Right atrium auricular region (tissue), 2 donors: ENCODE measurements around the gene TBKBP1. TPM values are rescaled to one million over a fixed set of nuclear protein-coding genes. Genes with fewer than 3 reads are reported as not detected.

Experiments
- DNase-seq: peaks from one replicate; pipeline ENCODE4 v3.0.0-alpha.2; 2019; ENCODE audit warnings: low spot score
- H3K27ac ChIP-seq, 2 donors: fragments of 200-600 bp; sonication (generic); 1 replicate in 1 of 2; 2 replicates in 1 of 2; pipeline ENCODE4 v1.5.1; 2016 to 2019
- H3K27me3 ChIP-seq, 2 donors: fragments of 200-600 bp; sonication (generic); one replicate each; pipeline versions ENCODE4 v1.5.1 to v1.6.0; 2017 to 2019
- H3K36me3 ChIP-seq: fragments of 200-600 bp; sonication (generic); one replicate; pipeline ENCODE4 v1.5.1; 2016
- H3K4me1 ChIP-seq, 2 donors: fragments of 200-600 bp; sonication (generic); one replicate each; pipeline versions ENCODE4 v1.5.1 to v1.6.0; 2017 to 2019
- H3K4me3 ChIP-seq, 2 donors: fragments of 200-600 bp; sonication (generic); 1 replicate in 1 of 2; 2 replicates in 1 of 2; pipeline ENCODE4 v1.5.1; 2017 to 2019; ENCODE audit warnings: mild to moderate bottlenecking in 1 of 2, moderate library complexity in 1 of 2
- H3K9me3 ChIP-seq, 2 donors: fragments of 200-600 bp; sonication (generic); one replicate each; pipeline ENCODE4 v1.5.1; 2019
- total RNA-seq, 2 donors: library from RNA; depleted of rRNA; stranded (reverse); fragments of >200 nt; gene quantifications; one replicate each; pipeline ENCODE4 v1.1.0, GENCODE V29; 2016
- TF ChIP-seq, protein P1 (sequence below), 2 donors: fragments of 200-600 bp; sonication (generic); IDR thresholded peaks; one replicate each; pipeline ENCODE4 v1.5.1; 2019; ENCODE audit warnings: antibody characterized with exemption in 2 of 2

The TBKBP1 gene
- total RNA-seq, 2 donors from 2014 or later, result 10.9 to 13.7 TPM

- H3K27me3 ChIP-seq, result peaks cover 4 to 6% of the 10 kb centered on the region in 2 donors
- no peak for DNase-seq
- TF ChIP-seq, protein P1, sequence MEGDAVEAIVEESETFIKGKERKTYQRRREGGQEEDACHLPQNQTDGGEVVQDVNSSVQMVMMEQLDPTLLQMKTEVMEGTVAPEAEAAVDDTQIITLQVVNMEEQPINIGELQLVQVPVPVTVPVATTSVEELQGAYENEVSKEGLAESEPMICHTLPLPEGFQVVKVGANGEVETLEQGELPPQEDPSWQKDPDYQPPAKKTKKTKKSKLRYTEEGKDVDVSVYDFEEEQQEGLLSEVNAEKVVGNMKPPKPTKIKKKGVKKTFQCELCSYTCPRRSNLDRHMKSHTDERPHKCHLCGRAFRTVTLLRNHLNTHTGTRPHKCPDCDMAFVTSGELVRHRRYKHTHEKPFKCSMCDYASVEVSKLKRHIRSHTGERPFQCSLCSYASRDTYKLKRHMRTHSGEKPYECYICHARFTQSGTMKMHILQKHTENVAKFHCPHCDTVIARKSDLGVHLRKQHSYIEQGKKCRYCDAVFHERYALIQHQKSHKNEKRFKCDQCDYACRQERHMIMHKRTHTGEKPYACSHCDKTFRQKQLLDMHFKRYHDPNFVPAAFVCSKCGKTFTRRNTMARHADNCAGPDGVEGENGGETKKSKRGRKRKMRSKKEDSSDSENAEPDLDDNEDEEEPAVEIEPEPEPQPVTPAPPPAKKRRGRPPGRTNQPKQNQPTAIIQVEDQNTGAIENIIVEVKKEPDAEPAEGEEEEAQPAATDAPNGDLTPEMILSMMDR (IDR thresholded peaks at IDR 0.05), result no peak
Measured at GRCh38 chr17:47725446-47726111, 31.6 kb downstream of the TBKBP1 start.

GRCh38 chr17:47726796-47727703 is 33.1 kb downstream of the TBKBP1 start:
- DNase-seq, result no peak
- H3K4me1 ChIP-seq, result peaks cover 0 to 1% of the 10 kb centered on the region in 2 donors
- no peaks in the 10 kb centered on the region for H3K27me3 ChIP-seq
- no peaks in the 10 kb centered on the region for H3K9me3 ChIP-seq
- H3K4me3 ChIP-seq, result no peak overlapping the region
- TF ChIP-seq, protein P1 (IDR thresholded peaks at IDR 0.05), result no peak
- no peaks in the 10 kb centered on the region for H3K36me3 ChIP-seq
- no peak overlapping the region for H3K27ac ChIP-seq

More at GRCh38 chr17:47725446-47726111, 31.6 kb downstream of the TBKBP1 start:
- no peaks in the 10 kb centered on the region for H3K9me3 ChIP-seq
- peaks cover 0 to 13% of the 10 kb centered on the region in 2 donors for H3K4me1 ChIP-seq
- H3K27ac ChIP-seq, result no peak overlapping the region
- H3K36me3 ChIP-seq, result no peaks in the 10 kb centered on the region
- no peak overlapping the region for H3K4me3 ChIP-seq

DNA sequence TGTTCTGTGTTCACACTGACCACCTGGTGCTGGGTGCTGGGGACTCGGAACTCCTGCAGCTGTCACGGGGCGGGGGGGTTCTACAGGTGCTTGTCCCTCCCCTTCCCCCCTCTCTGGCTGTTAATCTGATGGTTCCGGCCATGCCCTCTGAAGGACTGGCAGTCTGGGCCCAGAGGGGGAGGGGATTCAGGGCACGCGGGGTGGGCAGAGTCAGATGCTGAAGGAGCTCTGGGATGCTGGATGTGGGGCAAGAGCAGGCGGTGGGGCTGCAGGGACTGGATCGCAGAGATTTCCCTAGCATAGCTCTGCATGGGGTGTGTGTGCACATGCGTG is 33.7 kb downstream of the TBKBP1 start:
- no peak overlapping the region for H3K4me3 ChIP-seq
- no peak for DNase-seq
- TF ChIP-seq, protein P1 (IDR thresholded peaks at IDR 0.05), result no peak
- H3K27me3 ChIP-seq, result peaks cover 0 to 5% of the 10 kb centered on the region in 2 donors
- no peaks in the 10 kb centered on the region for H3K9me3 ChIP-seq
- H3K27ac ChIP-seq, result no peak overlapping the region
- peaks cover 0 to 2% of the 10 kb centered on the region in 2 donors for H3K4me1 ChIP-seq
- H3K36me3 ChIP-seq, result no peaks in the 10 kb centered on the region

DNA sequence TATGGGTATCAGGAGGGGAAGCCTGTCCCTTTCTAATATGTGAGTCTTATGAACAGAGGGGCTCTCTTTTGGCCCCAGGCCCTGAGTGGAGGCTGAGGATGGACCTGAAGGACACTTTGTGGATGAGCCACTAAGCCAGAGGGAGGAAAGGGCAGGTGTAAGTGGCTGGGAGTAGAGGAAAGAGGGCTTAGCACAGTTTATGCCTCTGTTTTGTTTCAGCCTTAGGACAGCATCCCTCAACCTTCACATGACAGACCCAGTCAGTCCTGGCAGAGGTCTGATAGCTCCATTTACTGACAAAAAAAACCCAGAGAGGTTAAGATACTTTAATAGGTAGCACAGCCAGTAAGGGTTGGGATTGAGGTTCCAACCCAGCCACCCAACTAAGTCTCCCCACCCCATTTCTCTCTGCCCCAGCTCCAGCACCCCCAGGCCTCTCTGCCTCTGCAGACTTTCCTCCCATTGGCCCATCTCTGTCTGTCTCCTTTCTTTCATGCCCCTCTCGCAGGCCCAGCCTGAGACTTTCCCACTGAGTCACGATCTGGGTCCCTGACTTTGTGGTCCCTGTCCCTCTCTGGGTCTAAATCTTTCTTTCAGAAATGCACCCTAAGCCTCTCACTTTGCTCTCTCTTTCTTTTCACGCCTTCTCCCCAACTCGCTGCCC is 34.4 kb downstream of the TBKBP1 start:
- no peak for DNase-seq
- TF ChIP-seq, protein P1 (IDR thresholded peaks at IDR 0.05), result no peak

DNA sequence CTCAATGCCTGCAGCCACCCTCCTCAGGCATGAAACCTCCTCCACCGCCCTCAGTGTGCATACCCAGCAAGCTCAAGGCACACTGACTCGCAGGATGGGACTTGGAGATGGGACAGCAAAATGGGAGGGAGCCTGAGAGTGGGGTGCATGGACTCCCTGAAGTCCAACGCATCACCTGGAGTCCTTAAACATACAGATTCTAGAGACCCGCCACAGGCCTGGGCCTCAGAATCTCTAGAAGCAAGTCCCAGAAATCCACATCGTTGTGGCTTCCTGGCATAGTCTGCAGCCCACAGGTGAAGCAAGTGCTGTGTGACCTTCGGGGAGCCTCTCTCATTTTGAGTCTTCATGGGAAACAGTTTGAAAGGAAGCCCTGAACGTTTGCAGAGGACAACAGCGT is 35.5 kb downstream of the TBKBP1 start:
- DNase-seq, result no peak
- Histone ChIP-seq H3K36me3 (no peaks in the 10 kb centered on the region), H3K27ac (no peak overlapping the region), H3K4me1 (peaks cover 0 to 18% of the 10 kb centered on the region in 2 donors), H3K4me3 (no peak overlapping the region), H3K27me3 (peaks cover 0 to 18% of the 10 kb centered on the region in 2 donors), H3K9me3 (no peaks in the 10 kb centered on the region)
- TF ChIP-seq, protein P1 (IDR thresholded peaks at IDR 0.05), result no peak

More for the DNA sequence above, 34.4 kb downstream of the TBKBP1 start:
- H3K4me1 ChIP-seq, result peaks cover 0 to 9% of the 10 kb centered on the region in 2 donors
- H3K4me3 ChIP-seq, result no peak overlapping the region
- H3K9me3 ChIP-seq, result no peaks in the 10 kb centered on the region
- peaks cover 0 to 9% of the 10 kb centered on the region in 2 donors for H3K27me3 ChIP-seq
- no peaks in the 10 kb centered on the region for H3K36me3 ChIP-seq
- H3K27ac ChIP-seq, result no peak overlapping the region
